ENCODE results near the gene TRPM1.

The TRPM1 gene

DNA sequence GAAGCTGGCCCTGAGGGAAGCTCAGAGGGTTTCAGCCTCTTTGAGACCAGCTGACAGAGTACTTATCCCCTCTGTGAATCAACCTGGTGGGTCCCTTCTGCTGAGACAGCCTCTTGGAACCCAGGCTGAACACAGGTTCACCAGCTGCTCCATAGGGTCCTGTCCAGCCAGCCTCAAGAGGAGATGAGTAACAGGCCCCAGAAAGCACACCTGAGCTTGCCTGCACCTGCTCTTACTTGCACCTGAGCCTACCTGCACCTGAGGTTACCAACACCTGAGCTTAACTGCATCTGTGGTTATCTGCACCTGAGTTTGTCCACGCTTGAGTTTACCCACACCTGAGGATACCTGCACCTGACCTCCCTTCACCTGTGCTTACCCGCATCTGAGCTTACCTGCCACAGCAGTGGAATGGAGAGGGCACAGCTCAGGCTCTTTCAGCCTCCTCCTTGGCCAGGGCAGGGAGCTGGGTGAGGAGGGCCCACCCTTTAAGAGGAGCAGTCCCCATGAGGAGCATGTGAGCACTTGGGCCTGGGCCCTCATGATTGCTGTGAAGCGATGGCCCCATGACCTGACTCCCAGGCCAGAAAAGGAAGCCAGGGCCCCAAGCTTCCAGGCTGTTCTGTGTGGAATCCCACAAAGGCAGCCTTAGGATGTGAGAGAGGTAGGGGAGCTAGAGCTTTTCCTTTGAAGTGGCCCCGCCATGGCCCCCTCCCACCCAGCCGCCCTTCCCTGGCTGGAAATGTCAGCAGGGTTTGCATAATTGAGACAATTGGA, at the start of gene TRPM1:
TRPM1 (minus strand) TSS at position 464 of the 777 bp plus-strand sequence. CDS start 20,370 bp downstream, outside the sequence.
- no peaks in the 10 kb centered on the region for H3K9me3 Mint-ChIP-seq
- H3K4me3 Mint-ChIP-seq = no peak within 1 kb of the TSS
- DNase-seq (ENCODE audit: low spot score in 2 of 2) (peak in 1 of 2 donors; percentile 38), ATAC-seq (no peak)
- no peaks in the 10 kb centered on the region for H3K36me3 Mint-ChIP-seq
- H3K27ac Mint-ChIP-seq = no peak within 1 kb of the TSS
- H3K4me1 Mint-ChIP-seq = no peaks in the 10 kb centered on the region

DNA sequence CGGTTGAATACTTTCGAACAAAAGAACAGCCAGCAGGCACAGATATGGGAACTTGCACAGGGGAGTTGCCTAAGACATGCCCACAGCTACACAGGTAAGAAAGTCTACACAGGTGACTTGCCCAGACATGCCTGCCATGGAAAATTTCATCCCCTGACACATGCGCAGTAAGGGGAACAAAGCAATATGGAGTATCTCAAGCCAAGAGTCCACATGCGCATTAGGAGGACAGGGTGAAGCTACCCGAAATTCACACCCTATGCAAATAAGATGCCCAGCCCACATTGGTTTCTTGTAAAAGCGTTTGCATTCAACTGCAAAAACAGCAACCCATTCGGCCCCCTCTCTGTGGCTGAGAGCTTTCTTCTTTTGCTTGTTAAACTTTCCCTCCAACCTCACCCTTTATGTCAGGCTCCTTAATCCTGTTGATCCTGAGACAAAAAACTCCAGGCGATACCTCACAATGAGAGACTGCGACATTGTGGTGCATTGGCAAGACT, 49.3 kb upstream of the TRPM1 start:
- DNase-seq (ENCODE audit: low spot score in 2 of 2) = no peak
- H3K9me3 Mint-ChIP-seq = no peaks in the 10 kb centered on the region
- H3K27ac Mint-ChIP-seq = no peak overlapping the region
- no peak for ATAC-seq
- peaks cover 6% of the 10 kb centered on the region for H3K4me1 Mint-ChIP-seq
- H3K36me3 Mint-ChIP-seq = no peaks in the 10 kb centered on the region
- H3K4me3 Mint-ChIP-seq = no peak overlapping the region

DNA sequence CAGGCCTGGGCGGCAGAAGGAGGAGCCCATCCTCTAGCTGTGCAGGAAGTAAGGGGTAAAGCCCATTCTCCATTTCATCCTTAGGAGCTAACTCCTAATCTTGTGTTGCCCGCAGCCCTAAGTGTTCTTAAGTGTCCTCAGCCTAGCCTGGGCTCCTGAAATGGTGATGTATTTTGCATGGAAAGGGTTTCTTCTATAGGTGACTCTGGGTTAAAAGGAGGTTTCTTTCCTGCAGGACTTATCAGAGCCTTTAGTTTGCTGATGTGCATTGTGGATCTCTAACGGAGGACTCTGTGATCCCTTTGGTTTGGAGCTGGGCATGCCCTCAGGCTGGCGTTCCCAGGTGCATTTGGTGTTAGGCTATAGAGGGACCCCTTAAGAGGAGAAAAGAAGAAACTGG, 48.5 kb upstream of the TRPM1 start:
- H3K27ac Mint-ChIP-seq = no peak overlapping the region

DNA sequence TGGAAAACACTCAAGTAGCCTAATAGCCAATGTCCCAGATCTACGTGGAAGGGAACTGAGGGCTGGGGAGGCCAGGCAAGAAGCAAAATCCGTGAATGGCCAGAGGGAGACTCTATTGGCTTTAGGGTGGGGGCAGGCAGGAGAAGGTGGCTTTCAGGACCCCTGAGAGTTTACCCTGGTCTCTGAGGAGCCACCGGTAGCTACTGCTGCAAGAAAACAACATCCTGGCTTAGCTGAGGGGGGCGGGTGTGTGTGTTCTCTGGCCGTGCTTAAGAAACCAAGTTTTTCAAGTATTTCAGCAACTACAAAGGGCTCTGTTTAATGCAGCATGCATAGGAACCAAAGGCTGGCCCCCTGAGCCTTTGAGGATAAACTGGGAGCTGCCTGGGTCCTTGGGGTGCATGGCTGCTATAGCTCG, 47.6 kb upstream of the TRPM1 start:
- Mint-ChIP-seq H3K4me3 (no peak overlapping the region), H3K27ac (no peak overlapping the region), H3K4me1 (peaks cover 6% of the 10 kb centered on the region), H3K36me3 (no peaks in the 10 kb centered on the region), H3K9me3 (no peaks in the 10 kb centered on the region)
- ATAC-seq (no peak), DNase-seq (ENCODE audit: low spot score in 2 of 2) (no peak)

More for the DNA sequence above, 48.5 kb upstream of the TRPM1 start:
- H3K4me3 Mint-ChIP-seq = no peak overlapping the region
- ATAC-seq = no peak
- H3K36me3 Mint-ChIP-seq = no peaks in the 10 kb centered on the region
- H3K9me3 Mint-ChIP-seq = no peaks in the 10 kb centered on the region
- no peak for DNase-seq (ENCODE audit: low spot score in 2 of 2)
- peaks cover 6% of the 10 kb centered on the region for H3K4me1 Mint-ChIP-seq

DNA sequence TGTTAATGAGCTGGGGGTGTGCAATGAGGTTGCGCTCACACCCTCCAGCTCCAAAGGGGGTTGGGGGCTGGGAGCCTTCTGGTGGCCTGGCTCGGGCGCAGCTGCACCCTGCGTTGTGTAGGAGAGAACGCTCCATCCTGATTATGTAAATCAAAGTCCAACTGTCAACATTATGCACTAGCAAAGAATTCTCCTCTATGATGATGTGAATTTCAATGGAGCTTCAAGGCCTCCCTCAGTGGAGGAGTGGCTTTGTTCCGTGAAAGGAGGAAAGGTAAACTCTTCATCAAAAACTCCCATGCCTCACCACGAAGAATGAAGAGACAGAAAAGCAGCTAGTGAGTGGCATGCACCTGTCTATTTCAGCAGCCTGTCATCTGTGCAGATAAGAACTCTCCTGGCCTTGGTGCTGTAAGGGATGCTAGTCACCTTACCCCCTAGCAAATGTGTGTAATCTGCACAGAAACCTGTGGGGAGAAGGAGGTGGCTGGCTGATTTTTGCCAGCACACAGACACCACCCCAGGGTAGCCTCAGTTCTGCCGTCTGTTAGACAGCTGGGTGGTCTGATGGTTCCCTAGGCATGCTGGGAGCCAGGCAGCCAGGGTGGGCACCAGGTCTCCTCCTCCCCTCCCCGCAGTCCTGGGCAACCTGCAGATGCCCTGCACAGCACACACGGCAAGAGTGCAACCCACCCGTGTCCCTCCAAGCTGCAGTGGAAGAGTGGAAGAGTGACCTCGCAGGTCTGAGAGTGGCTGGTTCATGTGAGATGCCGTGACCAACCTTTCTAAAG, 47.0 kb upstream of the TRPM1 start:
- Mint-ChIP-seq H3K36me3 (no peaks in the 10 kb centered on the region), H3K4me3 (no peak overlapping the region), H3K27ac (no peak overlapping the region), H3K4me1 (peaks cover 6% of the 10 kb centered on the region), H3K9me3 (no peaks in the 10 kb centered on the region)
- no peak for DNase-seq (ENCODE audit: low spot score in 2 of 2)
- ATAC-seq = no peak

DNA sequence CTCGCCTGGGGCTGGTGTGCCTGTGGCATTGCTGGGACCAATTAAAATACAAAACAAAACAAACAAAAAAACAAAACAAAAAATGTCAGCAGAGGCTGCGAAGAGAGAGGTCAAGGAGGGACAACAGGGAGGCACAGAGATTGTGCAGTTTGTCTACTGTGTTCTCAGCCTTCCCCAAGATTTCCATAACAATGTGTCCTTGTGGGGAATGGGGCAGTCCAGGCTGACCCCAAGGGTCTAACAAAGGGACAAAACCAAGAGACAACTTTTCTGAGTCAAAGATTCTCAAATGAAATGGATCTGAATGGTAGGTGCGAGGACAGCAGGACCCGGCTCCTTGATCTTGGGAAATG, 46.4 kb upstream of the TRPM1 start:
- no peaks in the 10 kb centered on the region for H3K36me3 Mint-ChIP-seq
- H3K9me3 Mint-ChIP-seq = no peaks in the 10 kb centered on the region
- H3K4me1 Mint-ChIP-seq = peaks cover 6% of the 10 kb centered on the region
- no peak overlapping the region for H3K27ac Mint-ChIP-seq
- DNase-seq (ENCODE audit: low spot score in 2 of 2) (no peak), ATAC-seq (no peak)
- H3K4me3 Mint-ChIP-seq = no peak overlapping the region

DNA sequence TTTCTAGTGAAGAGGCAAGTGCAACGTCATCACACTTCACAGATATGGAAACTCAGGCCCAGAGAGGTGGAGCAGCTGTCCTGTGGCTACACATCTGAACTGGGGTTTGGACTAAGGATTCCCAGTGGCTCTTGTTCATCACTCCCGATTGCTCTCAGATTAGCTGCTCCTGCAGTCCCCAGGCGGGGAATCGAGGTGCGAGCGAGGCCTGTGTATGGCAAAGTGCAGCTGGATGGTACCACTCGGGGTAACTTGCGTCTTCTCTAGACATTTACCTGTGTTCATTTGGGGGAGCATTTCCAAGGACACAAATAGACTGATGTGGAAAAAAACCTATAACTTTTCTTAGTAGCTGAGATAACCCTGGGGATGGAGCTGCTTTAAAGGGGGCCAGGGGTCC, 45.9 kb upstream of the TRPM1 start:
- H3K4me1 Mint-ChIP-seq = peaks cover 6% of the 10 kb centered on the region
- H3K36me3 Mint-ChIP-seq = no peaks in the 10 kb centered on the region
- H3K4me3 Mint-ChIP-seq = no peak overlapping the region
- ATAC-seq (no peak), DNase-seq (ENCODE audit: low spot score in 2 of 2) (no peak)
- H3K9me3 Mint-ChIP-seq = no peaks in the 10 kb centered on the region
- H3K27ac Mint-ChIP-seq = no peak overlapping the region

DNA sequence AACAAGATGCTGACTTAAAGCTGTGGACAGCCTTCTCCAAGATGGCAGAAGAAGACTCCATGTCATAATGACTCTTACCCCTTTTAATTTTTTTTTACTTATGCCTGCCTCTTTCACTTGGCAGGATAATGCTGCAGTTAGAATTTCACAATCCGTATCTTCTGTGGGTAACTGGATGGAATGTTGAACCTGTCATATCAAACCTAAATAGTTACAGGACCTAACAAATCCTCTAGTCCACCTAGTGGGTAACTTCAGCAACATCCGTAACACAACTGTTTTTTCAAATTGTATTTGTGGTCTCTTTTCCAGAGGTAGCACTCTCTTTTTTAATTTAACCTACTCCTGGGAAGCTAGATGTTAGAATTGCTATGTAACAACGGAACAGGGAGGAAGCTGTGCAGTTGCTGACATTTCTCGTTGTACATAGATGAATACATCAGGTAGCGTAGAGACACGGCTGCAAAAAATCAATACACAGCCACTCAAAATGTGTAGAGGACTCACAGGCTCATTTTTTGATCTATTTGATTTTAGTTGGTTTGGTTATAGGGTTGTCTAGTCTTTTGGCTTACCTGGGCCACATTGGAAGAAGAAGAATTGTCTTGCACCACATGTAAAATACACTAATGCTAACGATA, 43.9 kb upstream of the TRPM1 start:
- Mint-ChIP-seq H3K9me3 (no peaks in the 10 kb centered on the region), H3K4me1 (peaks cover 6% of the 10 kb centered on the region), H3K36me3 (no peaks in the 10 kb centered on the region), H3K4me3 (no peak overlapping the region), H3K27ac (no peak overlapping the region)
- no peak for ATAC-seq
- no peak for DNase-seq (ENCODE audit: low spot score in 2 of 2)

DNA sequence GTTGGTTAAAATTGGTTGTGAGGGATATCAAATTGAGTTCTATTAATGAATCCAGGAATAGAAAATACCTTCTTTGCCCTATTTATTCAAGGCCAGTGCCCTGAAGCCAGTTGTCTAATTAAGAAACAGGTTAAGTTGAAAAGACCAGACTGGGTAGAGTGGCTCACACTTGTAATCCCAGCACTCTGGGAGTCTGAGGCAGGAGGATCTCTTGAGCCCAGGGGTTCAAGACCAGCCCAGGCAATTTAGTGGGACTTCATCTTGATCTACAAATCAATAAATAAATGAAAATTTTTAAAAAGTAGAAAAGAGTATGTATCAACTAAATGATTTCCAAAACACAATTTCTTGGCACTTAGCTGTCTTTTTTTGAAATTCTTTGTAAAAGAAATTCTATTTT, 40.3 kb upstream of the TRPM1 start:
- ATAC-seq (no peak), DNase-seq (ENCODE audit: low spot score in 2 of 2) (no peak)
- Mint-ChIP-seq H3K4me1 (no peaks in the 10 kb centered on the region), H3K9me3 (no peaks in the 10 kb centered on the region), H3K36me3 (no peaks in the 10 kb centered on the region), H3K4me3 (no peak overlapping the region), H3K27ac (no peak overlapping the region)

DNA sequence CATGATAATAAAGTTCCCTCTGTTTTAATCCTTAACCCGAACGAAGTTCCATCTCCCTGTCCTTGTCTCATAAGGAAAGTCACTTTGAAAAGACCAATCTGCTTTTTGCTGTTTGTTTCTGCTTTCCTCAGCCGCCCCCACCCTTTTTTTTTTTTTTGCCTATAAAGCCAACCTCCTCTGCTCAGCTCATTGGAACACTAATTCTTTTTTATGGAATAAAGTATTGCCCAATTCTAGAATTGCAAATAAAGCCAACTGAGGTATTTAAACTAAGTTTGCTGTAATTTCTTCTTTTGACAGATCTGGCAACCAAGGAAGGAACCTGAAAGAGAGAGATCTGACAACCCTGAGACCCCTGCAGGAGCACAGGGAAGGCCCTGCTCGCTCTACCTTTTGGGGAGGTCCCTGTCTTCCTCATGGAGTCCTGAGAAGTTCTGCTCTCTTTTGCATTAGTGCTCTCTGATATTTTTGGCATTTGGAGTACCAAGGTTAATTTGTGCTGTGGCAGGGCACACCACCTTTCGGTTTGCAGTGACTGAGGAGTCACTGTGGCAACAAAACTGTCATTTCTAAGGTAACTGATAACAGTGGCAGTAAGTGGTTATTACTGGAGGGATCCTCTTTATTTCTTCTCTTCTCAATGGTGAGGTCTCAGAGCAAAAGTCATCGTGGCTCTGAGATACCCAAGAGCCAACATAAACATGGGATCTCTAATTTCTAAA, 35.2 kb upstream of the TRPM1 start:
- Mint-ChIP-seq H3K36me3 (no peaks in the 10 kb centered on the region), H3K9me3 (no peaks in the 10 kb centered on the region), H3K4me1 (no peaks in the 10 kb centered on the region), H3K27ac (no peak overlapping the region), H3K4me3 (no peak overlapping the region)
- DNase-seq (ENCODE audit: low spot score in 2 of 2) (peak in 1 of 2 donors; percentile 23), ATAC-seq (no peak)

DNA sequence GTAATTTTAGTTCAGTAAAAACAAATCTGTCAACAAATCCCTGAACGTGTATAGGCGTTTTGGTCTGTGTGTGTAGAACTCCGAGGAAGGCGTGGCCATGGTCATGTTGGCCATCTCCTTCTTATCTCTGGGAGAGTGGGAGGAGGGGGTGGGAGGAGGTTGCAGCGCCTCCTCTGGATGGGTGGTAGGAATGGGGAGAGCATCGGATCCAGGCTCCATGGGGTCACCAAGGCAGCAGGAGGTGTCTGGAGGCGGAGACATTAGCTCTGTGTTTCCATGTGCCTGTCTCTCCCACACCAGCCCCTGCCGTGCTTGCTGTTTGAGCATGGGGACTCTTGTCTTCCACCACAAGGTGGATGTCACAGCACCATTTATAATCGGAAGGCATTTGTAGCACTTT, 34.5 kb upstream of the TRPM1 start:
- no peak overlapping the region for H3K4me3 Mint-ChIP-seq
- ATAC-seq (no peak), DNase-seq (ENCODE audit: low spot score in 2 of 2) (no peak)
- H3K36me3 Mint-ChIP-seq = no peaks in the 10 kb centered on the region
- no peaks in the 10 kb centered on the region for H3K9me3 Mint-ChIP-seq
- no peak overlapping the region for H3K27ac Mint-ChIP-seq
- peaks cover 7% of the 10 kb centered on the region for H3K4me1 Mint-ChIP-seq

DNA sequence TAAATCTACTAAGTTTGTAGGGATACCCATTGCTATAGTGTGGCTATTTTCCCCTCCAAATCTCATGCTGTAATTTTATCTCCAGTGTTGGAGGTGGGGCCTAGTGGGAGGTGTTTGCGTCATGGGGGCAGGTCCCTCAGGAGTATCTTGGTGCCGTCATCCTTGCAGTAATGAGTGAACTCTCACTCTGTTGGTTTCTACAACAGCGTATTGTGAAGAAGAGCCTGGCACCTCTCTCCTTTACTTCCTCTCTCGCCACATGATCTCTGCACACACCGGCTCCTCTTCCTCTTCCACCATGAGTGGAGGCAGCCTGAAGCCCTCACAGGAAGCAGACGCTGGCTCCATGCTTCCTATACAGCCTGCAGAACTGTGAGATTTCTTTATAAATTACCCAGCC, 34.0 kb upstream of the TRPM1 start:
- ATAC-seq (no peak), DNase-seq (ENCODE audit: low spot score in 2 of 2) (peak in 1 of 2 donors; percentile 10)
- Mint-ChIP-seq H3K9me3 (no peaks in the 10 kb centered on the region), H3K4me1 (peaks cover 8% of the 10 kb centered on the region), H3K4me3 (no peak overlapping the region), H3K27ac (no peak overlapping the region), H3K36me3 (no peaks in the 10 kb centered on the region)

DNA sequence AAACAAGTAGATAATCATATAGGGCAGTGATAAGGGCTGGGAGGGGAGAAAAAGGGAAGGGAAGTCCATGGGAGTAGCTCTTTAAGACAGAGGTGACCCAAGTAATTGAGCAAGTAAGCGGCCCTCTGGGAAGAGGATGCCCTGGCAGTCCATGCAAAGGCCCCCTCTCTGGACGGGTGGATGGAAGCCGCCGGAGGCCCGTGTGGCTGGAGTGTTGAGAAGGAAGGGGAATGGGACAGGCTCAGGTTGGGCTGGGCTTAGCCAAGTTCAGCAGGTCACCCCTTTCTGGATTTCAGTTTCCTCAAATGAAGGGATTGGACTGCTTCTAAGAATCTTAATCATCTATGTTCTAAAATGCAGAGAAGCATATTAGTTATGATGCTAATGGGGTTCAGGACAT, 32.4 kb upstream of the TRPM1 start:
- peak in 1 of 2 donors; percentile 29 for DNase-seq (ENCODE audit: low spot score in 2 of 2)
- H3K27ac Mint-ChIP-seq = no peak overlapping the region
- H3K4me1 Mint-ChIP-seq = peaks cover 15% of the 10 kb centered on the region
- no peaks in the 10 kb centered on the region for H3K36me3 Mint-ChIP-seq
- H3K4me3 Mint-ChIP-seq = no peak overlapping the region
- ATAC-seq = no peak
- H3K9me3 Mint-ChIP-seq = no peaks in the 10 kb centered on the region

DNA sequence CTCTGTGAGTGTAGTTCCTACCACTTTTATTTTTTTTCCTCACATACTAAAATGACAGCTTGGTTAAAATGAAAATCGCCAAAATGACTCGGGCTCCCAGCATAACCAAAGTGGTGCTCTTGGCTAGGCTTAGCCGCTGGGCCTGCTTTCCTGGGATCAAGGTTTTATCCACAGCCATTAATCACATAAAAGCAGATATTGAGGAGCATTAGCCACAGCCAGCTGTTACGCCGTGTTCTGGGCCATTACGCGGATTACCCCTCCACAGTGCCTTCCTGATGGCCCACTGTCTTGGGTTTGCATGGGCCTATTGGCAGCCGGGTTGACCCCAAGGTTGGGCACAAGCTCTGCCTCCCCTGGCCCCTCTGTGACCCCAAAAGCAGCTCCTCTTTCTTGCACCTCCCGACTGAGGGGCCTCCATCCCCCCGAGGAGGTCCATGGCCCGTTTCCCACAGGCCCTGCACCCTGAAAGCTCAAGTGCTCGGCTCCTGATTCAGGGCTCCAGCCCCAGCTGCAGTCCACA, 30.4 kb upstream of the TRPM1 start:
- H3K36me3 Mint-ChIP-seq = no peaks in the 10 kb centered on the region
- H3K4me3 Mint-ChIP-seq = no peak overlapping the region
- ATAC-seq (no peak), DNase-seq (ENCODE audit: low spot score in 2 of 2) (no peak)
- H3K27ac Mint-ChIP-seq = no peak overlapping the region
- peaks cover 15% of the 10 kb centered on the region for H3K4me1 Mint-ChIP-seq
- no peaks in the 10 kb centered on the region for H3K9me3 Mint-ChIP-seq
